HEK293T (cell line): ENCODE measurements around the gene HLCS.

Source experiments
- ARNT ChIP-seq: fragments of 450-650 bp; IDR thresholded peaks from 2 replicates; pipeline ENCODE4 v1.6.1; 2017; ENCODE audit warnings: mild to moderate bottlenecking
- BHLHE40 ChIP-seq: fragments of 450-650 bp; IDR thresholded peaks from 2 replicates; pipeline ENCODE4 v1.6.1; 2016; ENCODE audit warnings: mild to moderate bottlenecking, moderate library complexity, borderline replicate concordance
- CTBP1 ChIP-seq: fragments of 450-650 bp; IDR thresholded peaks from 2 replicates; pipeline ENCODE4 v1.6.1; 2016; ENCODE audit warnings: borderline replicate concordance
- ELF4 ChIP-seq: fragments of 450-650 bp; IDR thresholded peaks from 2 replicates; pipeline ENCODE4 v1.6.1; 2017; ENCODE audit warnings: antibody characterized with exemption
- FOXA1 ChIP-seq: fragments of 450-650 bp; IDR thresholded peaks from 2 replicates; pipeline ENCODE4 v1.6.1; 2016; ENCODE audit warnings: mild to moderate bottlenecking
- FOXK2 ChIP-seq: fragments of 450-650 bp; IDR thresholded peaks from 2 replicates; pipeline ENCODE4 v1.6.1; 2016; ENCODE audit warnings: mild to moderate bottlenecking
- SP1 ChIP-seq: fragments of 450-650 bp; IDR thresholded peaks from 2 replicates; pipeline ENCODE4 v1.6.1; 2017
- ZNF384 ChIP-seq: fragments of 450-650 bp; IDR thresholded peaks from 2 replicates; pipeline ENCODE4 v1.6.1; 2016

- TF ChIP-seq FOXK2 = no peak
- TF ChIP-seq ARNT = no peak
- no peak for TF ChIP-seq SP1
- TF ChIP-seq ZNF384 = no peak
- TF ChIP-seq CTBP1 = no peak
- TF ChIP-seq ELF4 = no peak
- TF ChIP-seq BHLHE40 = no peak
- no peak for TF ChIP-seq FOXA1
Measured at GRCh38 chr21:36749935-36750575, 216.4 kb downstream of the HLCS start.
